Non-pigmented ciliary epithelial cell (primary cell): ENCODE data around the gene IRF4.

Experiments
- DNase-seq: peaks from one replicate; pipeline ENCODE4 v3.0.0-alpha.2; 2010; ENCODE audit warnings: low read depth

The IRF4 gene

GRCh38 chr6:398558-399078 lies 7.1 kb downstream of the IRF4 start:
- no peak for DNase-seq

- no peak for DNase-seq
Observed at GRCh38 chr6:399785-400534, 8.4 kb downstream of the IRF4 start.

GRCh38 chr6:400815-401214 lies 9.3 kb downstream of the IRF4 start:
- DNase-seq, result no peak

GRCh38 chr6:401239-401993 lies 9.9 kb downstream of the IRF4 start:
- DNase-seq, result no peak

GRCh38 chr6:401994-402640 lies 10.6 kb downstream of the IRF4 start:
- DNase-seq, result no peak

GRCh38 chr6:402901-403658 lies 11.5 kb downstream of the IRF4 start:
- DNase-seq, result no peak

- DNase-seq, result no peak
Observed at GRCh38 chr6:403659-404655, 12.4 kb downstream of the IRF4 start.

- DNase-seq, result no peak
Observed at GRCh38 chr6:404685-405423, 13.3 kb downstream of the IRF4 start.

GRCh38 chr6:408148-408547 lies 16.6 kb downstream of the IRF4 start:
- DNase-seq, result no peak

- DNase-seq, result no peak
Observed at GRCh38 chr6:408599-409102, 17.1 kb downstream of the IRF4 start.

GRCh38 chr6:409370-409972 lies 17.9 kb downstream of the IRF4 start:
- DNase-seq, result no peak

- DNase-seq, result no peak
Observed at GRCh38 chr6:410555-411395, 19.2 kb downstream of the IRF4 start.

GRCh38 chr6:411402-412145 lies 20.0 kb downstream of the IRF4 start:
- DNase-seq, result no peak

GRCh38 chr6:412146-412886 lies 20.8 kb downstream of the IRF4 start:
- no peak for DNase-seq

- no peak for DNase-seq
Observed at GRCh38 chr6:414447-414846, 22.9 kb downstream of the IRF4 start.

GRCh38 chr6:415087-415486 lies 23.5 kb downstream of the IRF4 start:
- DNase-seq, result no peak

- DNase-seq, result no peak
Observed at GRCh38 chr6:421211-421610, 29.7 kb downstream of the IRF4 start.
